Measurements from ENCODE around the gene SPDYE4.

The SPDYE4 gene

GRCh38 chr17:8712698-8713097 is 45.6 kb downstream of the SPDYE4 start:
- no peak for DNase-seq (ENCODE audit: low spot score)

GRCh38 chr17:8711291-8711690 is 47.1 kb downstream of the SPDYE4 start:
- no peak for DNase-seq (ENCODE audit: low spot score)

GRCh38 chr17:8710813-8711212 is 47.5 kb downstream of the SPDYE4 start:
- DNase-seq (ENCODE audit: low spot score): no peak

- DNase-seq (ENCODE audit: low spot score): no peak
Measured at GRCh38 chr17:8709006-8709405, 49.3 kb downstream of the SPDYE4 start.

GRCh38 chr17:8708025-8708461 is 50.3 kb downstream of the SPDYE4 start:
- DNase-seq (ENCODE audit: low spot score): no peak

- DNase-seq (ENCODE audit: low spot score): no peak
Measured at GRCh38 chr17:8707332-8708024, 50.9 kb downstream of the SPDYE4 start.

- no peak for DNase-seq (ENCODE audit: low spot score)
Measured at GRCh38 chr17:8706431-8706830, 51.9 kb downstream of the SPDYE4 start.

- no peak for DNase-seq (ENCODE audit: low spot score)
Measured at GRCh38 chr17:8705427-8705826, 52.9 kb downstream of the SPDYE4 start.

GRCh38 chr17:8703001-8703400 is 55.3 kb downstream of the SPDYE4 start:
- DNase-seq (ENCODE audit: low spot score): no peak

GRCh38 chr17:8701754-8702153 is 56.6 kb downstream of the SPDYE4 start:
- DNase-seq (ENCODE audit: low spot score): no peak

- no peak for DNase-seq (ENCODE audit: low spot score)
Measured at GRCh38 chr17:8701221-8701620, 57.1 kb downstream of the SPDYE4 start.
